HG02588 (cell line): Measurements from ENCODE around the gene CA6.
"Not testable (repeated sequence)": the region's sequence is repeated elsewhere in the genome, so short reads cannot be mapped to it uniquely, and the experiment has no call there.

Source experiments
- ATAC-seq: cut with Tn5 transposase; IDR thresholded peaks from one replicate; pipeline ENCODE4 v1.9.1; 2021; ENCODE audit warnings: mild to moderate bottlenecking, moderate library complexity; ENCODE audit not compliant: unreplicated experiment

The CA6 gene

DNA sequence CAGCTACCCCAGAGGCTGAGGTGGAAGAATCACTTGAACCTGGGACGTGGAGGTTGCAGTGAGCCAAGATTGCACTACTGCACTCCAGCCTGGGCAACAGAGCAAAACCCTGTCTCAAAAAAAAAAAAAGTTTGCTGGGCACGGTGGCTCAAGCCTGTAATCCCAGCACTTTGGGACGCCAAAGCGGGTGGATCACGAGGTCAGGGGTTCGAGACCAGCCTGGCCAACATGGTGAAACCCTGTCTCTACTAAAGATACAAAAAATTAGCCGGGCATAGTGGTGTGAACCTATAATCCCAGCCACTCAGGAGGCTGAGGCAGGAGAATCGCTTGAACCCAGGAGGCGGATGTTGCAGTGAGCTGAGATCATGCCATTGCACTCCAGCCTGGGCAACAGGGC is 23.2 kb downstream of the CA6 start:
- not testable (repeated sequence) for ATAC-seq

DNA sequence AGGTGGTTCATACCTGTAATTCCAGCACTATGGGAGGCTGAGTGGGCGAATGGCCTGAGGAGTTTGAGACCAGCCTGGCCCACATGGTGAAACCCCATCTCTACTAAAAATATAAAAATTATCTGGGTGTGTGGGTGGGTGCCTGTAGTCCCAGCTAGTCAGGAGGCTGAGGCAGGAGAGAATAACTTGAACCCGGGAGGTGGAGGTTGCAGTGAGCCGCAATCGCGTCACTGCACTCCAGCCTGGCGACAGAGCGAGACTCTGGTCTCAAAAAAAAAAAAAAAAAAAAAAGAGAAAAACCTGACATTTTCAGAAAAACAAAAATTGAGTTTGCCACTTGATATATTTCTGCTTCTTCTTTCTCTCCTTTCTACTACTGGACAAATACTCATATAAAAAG is 24.3 kb downstream of the CA6 start:
- no peak for ATAC-seq

DNA sequence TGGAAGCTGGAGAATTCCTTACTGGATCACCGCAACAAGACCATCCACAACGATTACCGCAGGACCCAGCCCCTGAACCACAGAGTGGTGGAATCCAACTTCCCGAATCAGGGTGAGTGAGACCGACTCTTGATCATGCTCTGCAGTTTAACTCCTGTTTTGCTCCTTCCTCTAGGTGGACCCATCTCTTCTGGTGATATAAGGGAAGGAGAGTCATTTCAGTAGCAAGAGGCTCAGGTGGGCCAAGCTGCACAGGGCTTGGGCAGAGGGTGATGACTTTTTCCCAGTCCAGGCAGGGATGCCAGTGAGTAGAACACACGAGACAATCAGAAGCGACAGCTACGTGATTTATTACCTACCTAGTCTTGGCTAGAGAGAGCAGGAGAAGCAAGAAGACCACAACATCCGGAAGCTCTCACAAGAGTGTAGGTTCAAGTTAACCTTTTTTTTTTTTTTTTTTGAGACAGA is 25.2 kb downstream of the CA6 start:
- no peak for ATAC-seq

DNA sequence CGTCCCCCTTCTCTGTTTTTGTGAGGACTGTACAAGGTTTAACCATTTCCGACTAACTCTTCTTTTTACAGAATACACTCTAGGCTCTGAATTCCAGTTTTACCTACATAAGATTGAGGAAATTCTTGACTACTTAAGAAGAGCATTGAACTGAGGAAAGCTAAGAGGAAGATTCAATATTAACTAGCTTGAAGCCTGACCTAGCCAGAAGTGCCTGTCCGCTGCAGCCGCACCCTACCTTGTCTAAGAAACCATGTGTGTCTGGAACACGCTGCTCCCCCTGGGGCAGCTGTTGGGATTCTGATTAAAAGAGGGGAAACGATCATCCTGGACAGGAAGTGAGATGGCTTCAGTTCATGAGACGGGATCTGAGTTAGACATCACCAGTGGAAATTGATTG is 28.9 kb downstream of the CA6 start:
- no peak for ATAC-seq

DNA sequence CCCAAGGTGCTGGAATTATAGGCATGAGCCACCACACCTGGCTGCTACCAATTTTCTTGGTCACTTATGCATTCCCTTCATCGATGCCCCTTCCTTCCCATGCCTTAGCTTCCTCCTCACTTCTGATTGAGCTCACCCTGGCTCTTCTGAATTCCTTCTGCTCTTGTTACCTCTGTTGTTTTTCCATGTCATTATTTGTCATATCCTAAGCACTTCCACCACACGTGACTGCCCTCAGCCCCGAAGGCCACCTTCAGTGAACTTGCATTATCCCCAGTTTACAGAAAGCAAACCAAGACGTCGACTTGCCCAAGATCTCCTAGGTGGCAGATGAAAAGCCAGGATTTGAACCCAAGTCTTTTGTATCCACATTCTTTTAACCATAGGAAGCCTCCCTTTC is 30.7 kb downstream of the CA6 start:
- ATAC-seq = no peak

DNA sequence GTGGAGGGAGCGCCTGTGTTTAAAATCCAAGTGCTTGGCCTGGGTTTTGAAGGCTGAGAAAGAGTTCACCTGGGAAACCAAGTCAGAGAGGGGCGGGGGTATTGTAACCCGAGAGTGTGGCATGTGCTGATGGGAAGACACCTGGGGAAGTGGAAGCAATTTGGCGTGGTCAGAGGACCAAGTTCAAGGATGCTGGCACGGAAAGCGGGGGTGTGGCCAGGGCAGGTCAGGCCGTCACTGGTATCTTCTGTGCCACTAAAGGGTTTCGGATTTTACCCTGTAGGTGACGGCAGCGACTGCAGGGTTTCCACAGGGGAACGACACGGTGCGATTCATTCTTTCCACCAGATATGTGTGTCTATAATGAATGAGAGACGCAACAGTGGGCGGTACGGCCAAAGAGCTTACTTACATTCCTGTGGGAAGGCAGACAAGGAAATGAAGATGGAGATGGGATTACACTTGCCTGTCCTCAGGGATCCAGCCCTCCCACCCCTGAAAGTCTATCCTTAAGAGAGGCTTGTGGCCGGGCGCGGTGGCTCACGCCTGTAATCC is 31.3 kb downstream of the CA6 start:
- no peak for ATAC-seq

DNA sequence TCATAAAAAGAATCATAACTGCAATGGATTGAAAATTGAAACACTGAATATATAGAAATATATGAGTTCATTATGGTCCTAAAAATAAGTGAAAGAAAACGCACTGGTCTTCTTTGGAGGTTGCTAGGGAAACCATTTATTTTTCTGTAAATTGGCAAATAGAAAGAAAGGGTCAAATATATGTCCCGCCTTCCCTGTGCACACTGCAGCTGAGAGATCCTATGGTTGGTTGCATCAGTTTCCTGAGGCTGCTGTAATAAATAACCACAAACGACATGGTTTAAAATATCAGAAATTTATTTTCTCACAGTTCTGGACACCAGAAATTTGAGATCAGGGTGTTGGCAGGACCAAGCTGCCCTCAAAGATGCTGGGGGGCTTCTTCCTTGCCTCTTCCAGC is 35.0 kb downstream of the CA6 start:
- no peak for ATAC-seq

DNA sequence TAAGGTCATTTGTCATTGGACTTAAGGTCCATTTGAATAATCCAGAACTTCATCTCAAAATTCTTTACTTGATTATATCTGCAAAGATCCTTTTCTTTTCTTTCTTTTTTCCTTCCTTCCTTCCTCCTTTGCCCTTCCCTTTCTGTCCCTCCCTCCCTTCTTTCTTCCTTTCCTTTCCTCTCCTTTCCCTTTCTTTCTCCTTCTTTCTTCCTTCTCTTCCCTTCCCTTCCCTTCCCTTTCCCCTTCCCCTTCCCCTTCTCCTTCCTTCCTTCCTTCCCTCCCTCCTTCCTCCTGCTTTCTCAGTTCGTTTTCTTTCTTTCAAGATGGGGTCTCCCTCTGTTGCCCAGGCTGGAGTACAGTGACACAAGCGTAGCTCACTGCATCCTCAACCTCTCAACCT is 35.5 kb downstream of the CA6 start:
- ATAC-seq = no peak

DNA sequence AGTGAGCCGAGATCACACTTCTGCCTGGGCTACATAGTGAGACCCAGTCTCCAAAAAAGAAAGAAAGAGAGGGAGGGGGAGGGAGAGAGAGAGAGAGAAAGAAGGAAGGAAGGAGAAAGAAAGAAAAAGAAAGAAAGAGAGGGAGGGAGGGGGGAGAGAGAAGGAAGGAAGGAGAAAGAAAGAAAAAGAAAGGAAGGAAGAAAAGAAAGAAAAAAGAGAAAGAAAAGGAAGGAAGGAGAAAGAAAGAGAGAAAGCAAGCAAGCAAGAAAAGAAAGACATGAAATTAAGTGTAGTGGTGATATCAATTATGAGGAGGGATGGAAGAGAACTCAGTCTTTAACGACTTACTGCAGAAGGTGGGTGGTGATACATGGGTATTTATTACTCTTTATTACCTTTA is 38.5 kb downstream of the CA6 start:
- no peak for ATAC-seq

DNA sequence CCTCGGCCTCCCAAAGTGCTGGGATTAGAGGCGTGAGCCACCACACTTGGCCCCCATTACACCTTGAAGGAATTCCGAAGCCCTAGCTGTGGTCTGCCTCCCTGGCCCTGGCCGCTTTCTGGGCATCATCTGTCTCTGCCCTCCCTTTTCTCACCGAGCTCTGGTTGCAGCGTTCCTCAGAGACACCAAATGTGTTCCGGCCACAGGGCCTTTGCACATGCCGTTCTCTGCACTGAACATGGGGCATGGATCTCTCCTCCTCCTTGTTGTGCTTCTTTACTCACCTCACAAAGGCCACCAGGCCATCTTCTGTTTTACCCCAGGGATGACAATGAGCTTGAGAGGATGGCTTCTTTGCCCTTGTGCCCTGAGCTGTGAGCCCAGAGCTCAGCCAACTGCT is 39.3 kb downstream of the CA6 start:
- no peak for ATAC-seq

DNA sequence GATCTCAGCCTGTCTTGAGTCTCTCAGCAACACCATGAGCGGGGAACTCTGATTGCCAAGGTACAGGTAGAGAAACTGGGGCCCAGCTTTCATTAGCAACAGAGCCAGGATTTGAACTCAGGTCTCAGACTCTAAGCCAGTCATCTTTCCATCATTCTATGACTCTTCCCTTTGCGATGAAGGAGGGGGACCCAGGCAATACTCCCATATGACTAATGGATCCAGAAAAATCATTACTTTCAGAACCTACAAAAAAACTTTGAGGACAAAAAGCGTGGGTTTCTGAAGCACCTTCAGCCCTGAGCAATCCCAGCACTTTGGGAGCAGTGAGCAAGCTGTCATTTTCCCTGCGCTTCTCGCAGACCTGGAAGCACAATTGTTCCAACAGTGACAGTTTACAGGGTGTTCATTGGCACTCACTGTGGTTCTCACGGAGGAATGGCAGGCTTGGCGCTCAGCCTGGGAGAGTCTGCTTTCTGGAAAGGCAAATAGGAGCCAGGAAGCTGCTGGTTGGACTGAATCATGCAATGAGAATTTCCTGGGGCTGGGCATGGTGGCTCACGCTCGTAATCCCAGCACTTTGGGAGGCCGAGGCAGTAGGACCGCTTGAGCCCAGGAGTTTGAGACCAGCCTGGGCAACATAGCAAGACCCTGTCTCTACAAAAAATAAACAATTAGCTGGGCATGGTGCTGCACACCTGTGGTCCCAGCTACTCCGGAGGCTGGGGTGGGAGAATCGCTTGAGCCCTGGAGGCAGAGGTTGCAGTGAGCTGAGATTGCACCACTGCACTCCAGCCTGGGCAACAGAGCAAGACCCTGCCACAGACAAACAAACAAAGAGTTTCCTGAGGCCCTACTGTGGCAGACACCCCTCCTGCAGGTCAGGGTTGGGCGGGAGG is 40.5 kb downstream of the CA6 start:
- ATAC-seq = no peak

DNA sequence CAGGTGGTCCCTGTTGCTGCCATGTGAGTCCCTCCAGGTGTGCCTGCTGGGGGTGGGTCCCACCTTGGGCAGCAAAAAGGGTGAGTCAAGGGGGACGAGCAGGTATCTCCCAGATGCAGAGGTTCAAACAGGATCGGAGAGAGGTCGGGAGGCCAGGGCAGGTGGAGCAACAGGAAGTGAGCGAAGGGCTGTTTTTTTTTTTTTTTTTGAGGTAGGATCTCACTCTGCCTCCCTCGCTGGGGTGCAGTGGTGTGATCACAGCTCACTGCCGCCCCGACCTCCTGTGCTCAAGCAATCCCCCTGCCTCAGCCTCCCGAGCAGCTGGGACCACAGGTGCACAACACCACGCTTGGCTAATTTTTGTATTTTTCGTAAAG is 41.1 kb downstream of the CA6 start:
- ATAC-seq = no peak

DNA sequence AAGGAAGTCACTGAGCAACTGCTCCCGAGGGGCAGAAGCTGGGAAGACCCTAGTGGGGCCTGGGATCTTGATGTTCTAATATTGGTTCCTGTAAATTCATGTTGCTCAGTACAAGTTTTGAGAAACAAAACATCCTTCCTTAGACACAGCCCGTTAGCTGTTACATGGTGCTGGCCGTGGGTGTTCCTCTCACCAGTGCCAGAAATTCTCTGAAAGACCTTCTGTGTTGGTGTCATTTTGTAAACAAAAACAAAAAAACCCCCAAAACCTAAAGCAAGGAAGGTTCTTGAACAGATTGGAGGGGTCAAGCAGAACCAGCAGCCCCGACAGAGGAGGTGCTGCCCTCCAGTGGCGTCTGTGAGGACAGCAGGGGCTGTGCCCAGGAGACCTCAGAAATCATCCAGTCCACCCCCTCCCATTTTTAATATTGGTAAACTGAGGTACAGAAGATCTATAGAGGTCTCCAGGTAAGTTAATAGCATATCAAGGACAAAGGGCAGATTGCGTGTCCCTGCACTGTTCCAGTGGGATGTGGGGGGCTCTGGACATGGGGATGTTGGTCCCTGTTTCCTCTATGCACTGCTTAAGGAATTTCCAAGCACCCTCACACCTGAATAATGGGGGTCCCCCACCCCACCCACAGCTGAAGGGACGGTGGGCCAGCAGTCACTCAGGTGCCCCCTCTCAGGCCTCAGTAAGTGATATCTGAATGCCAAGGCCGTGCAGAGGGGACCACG is 42.4 kb downstream of the CA6 start:
- ATAC-seq = no peak

DNA sequence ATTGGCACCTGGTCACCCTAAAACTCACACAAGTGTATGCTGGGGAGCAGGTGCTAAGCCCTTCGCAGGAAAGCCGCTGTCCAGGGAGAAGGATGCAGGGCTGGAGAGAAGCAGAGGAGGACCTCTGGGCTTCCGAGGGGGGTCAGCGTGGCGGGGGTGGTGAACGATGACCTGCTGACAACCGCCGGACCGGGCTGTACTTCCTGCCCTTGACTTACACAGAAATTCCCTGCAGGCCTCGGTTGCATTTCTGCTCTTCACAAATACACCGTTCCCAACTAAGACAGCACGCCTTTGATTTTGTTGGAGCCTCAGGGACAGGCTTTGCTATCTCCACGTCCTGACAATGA is 42.9 kb downstream of the CA6 start:
- no peak for ATAC-seq

DNA sequence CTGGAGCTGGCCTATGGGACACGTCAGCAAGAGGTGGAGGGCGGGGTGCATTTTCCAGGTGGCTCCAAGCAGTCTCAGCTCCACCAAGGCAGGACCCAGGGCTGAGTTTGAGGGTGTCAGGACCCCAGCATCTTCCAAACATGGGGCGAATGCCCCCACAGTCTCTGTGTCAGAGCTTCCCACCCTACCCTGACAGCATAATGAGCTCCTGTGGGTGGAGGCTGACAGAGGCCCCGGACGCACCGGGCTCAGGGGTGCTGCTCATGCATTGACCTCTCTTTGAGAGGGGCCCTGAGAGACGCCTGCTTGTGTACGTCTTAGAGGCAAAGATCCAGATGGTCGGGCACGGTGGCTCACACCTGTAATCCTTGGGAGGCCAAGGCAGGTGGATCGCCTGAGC is 43.4 kb downstream of the CA6 start:
- no peak for ATAC-seq

DNA sequence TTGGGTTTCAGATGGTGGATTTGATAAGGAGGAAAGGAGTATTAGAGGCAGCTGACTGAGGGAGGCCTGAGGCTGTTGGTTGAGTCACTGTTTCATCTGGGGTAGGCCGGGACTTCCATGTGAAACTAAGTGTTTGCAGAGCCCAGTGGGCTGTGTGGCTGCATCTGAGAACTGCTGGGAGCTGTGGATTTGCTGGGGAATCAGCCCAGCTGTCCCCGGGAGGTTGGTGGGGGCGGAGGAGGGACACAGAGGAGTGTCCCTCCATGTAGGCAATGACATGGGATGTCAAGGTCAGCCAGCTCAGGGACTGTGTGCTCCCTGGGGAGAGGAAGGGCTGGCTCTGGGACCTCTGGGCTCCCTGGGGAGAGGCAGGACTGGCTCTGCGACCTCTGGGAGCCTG is 44.2 kb downstream of the CA6 start:
- no peak for ATAC-seq

DNA sequence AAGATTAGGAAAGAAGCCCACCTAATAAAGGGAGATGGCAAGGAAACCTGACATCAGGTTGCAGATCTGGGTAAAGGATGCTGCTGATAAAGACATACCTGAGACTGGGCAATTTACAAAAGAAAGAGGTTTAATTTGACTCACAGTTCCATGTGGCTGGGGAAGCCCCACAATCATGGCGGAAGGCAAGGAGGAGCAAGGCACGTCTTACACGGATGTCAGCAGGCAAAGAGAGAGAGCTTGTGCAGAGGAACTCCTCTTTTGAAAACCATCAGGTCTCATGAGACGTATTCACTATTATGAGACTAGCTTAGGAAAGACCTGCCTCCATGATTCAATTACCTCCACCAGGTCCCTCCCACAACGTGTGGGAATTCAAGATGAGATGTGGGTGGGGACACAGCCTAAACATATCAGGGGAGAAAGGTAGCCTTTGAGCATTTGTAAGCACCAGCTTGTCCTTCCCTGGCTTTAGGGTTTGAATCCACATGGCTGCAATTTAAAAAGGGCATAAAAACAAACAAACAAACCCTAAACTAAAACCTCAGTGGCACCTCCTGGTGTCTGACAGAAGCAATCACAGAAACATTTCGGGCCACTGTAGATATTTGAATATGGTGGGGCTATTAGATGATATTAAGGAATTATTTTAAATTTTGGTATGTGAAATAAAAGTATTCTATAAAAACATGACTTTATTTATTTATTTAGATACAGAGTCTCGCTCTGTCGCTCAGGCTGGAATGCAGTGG is 47.4 kb downstream of the CA6 start:
- no peak for ATAC-seq

DNA sequence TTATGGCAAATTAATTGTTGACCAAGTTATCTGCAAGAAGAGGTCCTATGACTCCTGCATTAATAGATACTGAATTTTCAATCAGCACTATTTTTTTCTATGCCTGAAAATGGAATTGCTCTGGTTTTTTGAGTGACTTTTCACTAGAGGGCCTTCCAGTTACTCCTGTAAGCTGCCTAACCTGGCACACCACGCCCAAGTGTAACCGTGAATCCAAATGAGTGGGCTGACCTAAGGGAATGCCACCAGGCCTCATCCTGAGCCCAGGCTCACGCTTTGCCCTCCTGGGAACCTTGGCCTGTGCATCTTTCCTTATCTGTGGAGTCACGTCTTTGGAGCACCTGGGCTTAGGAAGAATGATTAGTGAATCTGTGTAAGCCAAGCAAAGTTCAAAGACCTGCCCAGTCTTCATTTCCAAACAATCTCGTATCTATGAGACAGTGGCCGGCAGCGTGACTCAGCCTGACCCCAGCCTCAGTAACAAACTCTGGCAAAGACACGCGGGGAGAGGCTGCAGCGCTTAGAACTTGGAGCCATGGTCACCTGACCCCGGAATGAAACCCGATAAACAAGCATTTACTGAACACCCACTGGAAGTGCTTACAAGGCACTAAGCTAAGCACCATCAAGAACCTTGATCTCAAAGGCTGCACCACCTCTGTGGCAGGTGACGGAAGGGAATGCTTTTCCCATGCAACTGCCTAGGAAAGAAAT is 48.5 kb downstream of the CA6 start:
- ATAC-seq = not testable (repeated sequence)

DNA sequence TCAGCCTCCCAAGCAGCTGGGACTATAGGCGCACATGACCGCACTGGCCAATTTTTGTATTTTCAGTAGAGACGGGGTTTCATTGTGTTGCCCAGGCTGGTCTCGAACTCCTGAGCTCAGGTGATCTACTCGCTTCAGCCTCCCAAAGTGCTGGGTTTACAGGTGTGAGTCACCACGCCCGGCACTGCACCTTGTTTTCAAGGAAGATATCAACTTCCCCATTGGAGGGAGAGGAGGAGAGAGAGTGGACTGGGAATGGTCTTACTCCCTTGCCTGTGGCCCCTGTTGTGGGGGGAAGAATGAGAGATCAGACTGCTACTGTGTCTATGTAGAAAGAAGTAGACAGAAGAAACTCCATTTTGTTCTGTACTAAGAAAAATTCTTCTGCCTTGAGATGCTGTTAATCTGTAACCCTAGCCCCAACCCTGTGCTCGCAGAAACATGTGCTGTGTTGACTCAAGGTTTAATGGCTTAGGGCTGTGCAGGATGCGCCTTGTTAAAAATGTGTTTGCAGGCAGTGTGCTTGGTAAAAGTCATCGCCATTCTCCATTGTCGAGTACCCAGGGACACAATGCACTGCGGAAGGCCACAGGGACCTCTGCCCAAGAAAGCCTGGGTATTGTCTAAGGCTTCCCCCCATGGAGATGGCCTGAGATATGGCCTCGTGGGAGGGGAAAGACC is 56.0 kb downstream of the CA6 start:
- not testable (repeated sequence) for ATAC-seq

DNA sequence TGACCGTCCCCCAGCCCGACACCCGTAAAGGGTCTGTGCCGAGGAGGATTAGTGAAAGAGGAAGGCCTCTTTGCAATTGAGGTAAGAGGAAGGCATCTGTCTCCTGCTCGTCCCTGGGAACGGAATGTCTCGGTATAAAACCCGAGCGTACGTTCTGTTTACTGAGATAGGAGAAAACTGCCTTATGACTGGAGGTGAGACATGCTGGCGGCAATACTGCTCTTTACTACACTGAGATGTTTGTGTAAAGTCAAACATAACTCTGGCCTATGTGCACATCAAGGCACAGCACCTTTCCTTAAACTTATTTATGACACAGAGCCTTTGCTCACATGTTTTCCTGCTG is 56.5 kb downstream of the CA6 start:
- not testable (repeated sequence) for ATAC-seq
